GM23248 (cell line): ENCODE measurements around the gene NYAP2.

Source experiments
- EZH2 ChIP-seq: fragments of 200-600 bp; sonication (generic); IDR thresholded peaks from 2 replicates; pipeline ENCODE4 v1.6.1; 2018; ENCODE audit warnings: antibody characterized with exemption, mild to moderate bottlenecking; ENCODE audit not compliant: insufficient read depth, poor library complexity, severe bottlenecking
- EZH2phosphoT487 ChIP-seq: fragments of 200-600 bp; sonication (generic); IDR thresholded peaks from 2 replicates; pipeline ENCODE4 v1.6.1; 2018; ENCODE audit warnings: antibody characterized with exemption, moderate library complexity, mild to moderate bottlenecking, low read depth; ENCODE audit not compliant: insufficient read depth

DNA sequence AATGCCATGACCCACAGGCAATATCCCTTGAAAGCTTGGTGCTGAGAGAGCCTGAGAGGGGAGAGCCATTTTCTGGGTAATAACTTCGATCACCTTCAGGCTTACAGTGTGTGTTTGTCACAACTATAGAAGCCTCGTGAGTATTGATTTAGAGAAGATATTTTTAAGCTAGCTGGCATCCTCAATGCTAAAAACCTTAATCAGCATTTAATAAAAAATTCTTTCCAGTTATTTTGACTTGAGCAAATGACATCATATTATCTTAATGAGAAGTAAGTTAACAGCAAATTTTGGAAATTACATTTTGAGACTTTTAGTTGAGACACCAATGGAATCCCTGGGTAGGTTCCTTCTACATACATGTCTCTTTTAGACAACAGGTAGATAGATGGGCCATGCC is 283.7 kb downstream of the NYAP2 start:
- TF ChIP-seq EZH2 (no peak), EZH2phosphoT487 (no peak)
